ENCODE results near the gene EYS.

DNA sequence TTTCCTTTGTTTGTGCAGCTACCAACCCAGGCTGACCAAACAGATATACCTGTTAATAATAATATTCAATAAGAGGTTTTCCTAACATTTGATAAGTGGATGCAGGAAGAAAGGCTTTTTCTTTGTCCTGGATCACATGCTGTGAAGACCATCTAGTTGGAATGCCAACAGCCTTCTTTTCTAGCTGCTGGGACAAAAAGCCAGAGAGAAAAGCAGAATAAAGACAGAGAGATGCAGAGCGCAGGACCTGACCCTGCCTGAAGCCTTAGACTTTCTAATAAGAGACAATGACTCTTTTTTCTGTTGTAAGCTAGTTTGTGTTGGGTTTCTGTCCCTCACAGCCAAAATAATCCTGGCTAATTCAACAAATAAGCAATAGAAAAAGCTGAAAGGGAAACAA lies 1763.2 kb downstream of the EYS start:
- TF ChIP-seq GATA2 (IDR thresholded peaks at IDR 0.05; ENCODE audit: low read depth, low read length) (no peak), GATA3 (IDR thresholded peaks at IDR 0.05; ENCODE audit: low read depth, low read length) (no peak)

Measured in SH-SY5Y (cell line).